ENCODE measurements around the gene MAP1LC3B2.

DNA sequence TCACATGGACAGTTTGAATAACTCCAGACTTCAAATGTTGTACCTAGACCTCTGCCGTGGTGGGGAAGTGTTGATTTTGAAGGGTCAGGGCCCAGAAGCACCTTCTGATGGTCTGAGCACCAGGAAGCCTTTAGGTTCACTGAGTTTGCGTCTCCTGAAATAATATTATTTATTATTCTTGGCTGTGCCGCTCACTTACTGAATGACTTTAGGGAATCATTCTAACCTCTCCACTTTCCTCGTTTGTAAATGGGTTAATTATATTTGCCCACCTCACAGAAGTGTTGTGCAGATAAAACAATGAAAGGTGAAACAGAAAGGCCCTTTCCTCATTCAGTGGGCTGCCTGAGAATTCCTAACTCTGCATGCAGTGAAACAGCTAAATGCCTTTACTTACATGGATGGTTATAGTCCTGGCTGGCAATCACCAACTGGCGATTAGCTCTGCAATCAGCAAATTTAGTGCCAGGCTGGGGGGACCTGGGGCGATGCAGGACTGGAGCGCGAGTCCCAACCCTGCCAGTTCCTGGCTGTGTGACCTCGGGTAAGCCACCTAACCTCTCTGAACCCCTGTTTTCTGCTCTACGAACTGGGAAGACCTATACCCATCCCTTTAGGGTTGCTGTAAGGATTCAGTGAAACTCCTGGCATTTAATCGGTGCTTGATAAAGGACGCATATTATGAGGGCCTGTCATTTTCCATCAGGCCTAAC, 57.5 kb downstream of the MAP1LC3B2 start:
- TF ChIP-seq EP300 (IDR thresholded peaks at IDR 0.05) (no peak), CTCF (IDR thresholded peaks at IDR 0.05) (no peak), POLR2AphosphoS5 (IDR thresholded peaks at IDR 0.05) (no peak), POLR2A (IDR thresholded peaks at IDR 0.05) (no peak)

Data from gastroesophageal sphincter (tissue), 3 donors.